A549 (cell line): ENCODE measurements around the gene RABGAP1. TPM values are rescaled to one million over a fixed set of nuclear protein-coding genes. Genes with fewer than 3 reads are reported as not detected.

Experiments used
- ATAC-seq, 2 experiments: fragments of 200-7000 bp in 1 of 2; fragments of >200 bp in 1 of 2; cut with Nextera tagmentation in 1 of 2; cut with Tn5 transposase in 1 of 2; 3 replicates each; pipeline versions ENCODE4 v1.8.0 to v1.9.1; 2018 to 2020; ENCODE audit warnings: mild to moderate bottlenecking in 1 of 2, moderate library complexity in 1 of 2
- CTCF ChIA-PET: fragments of 300-600 bp; sonication (Branson Sonifier 250); formaldehyde crosslinking; extraction: SDS; loops from one replicate; lab custom pipeline; 2021; ENCODE audit warnings: antibody characterized with exemption, inconsistent platforms; lab: Yijun Ruan, JAX
- POLR2A ChIA-PET: fragments of 350-600 bp; formaldehyde crosslinking; extraction: SDS; loops from one replicate; lab custom pipeline; 2021; ENCODE audit warnings: antibody characterized with exemption, inconsistent platforms; lab: Yijun Ruan, JAX
- DNase-seq, 2 experiments: peaks; one replicate each; pipeline versions ENCODE4 v3.0.0 to v3.0.0-alpha.2; 2011 to 2016; ENCODE audit warnings: low read depth in 1 of 2, low spot score in 1 of 2
- FAIRE-seq: peaks from 2 replicates; lab custom pipeline; 2011; peaks lifted over from hg19 to GRCh38; lab: Jason Lieb, UNC
- H3K27ac ChIP-seq, 2 experiments: fragments of >200 bp; sonication (Bioruptor Twin); formaldehyde crosslinking; 3 replicates each; pipeline ENCODE4 v1.5.1; 2016 to 2017
- H3K4me1 ChIP-seq: fragments of >200 bp; sonication (Bioruptor Twin); formaldehyde crosslinking; 3 replicates; pipeline ENCODE4 v1.6.1; 2016
- H3K4me2 ChIP-seq: fragments of >200 bp; sonication (Bioruptor Twin); formaldehyde crosslinking; 3 replicates; pipeline ENCODE4 v1.6.1; 2016
- H3K4me3 ChIP-seq: fragments of >200 bp; sonication (Bioruptor Twin); formaldehyde crosslinking; 3 replicates; pipeline ENCODE4 v1.5.1; 2016
- H3K9me3 ChIP-seq: fragments of >200 bp; sonication (Bioruptor Twin); formaldehyde crosslinking; 3 replicates; pipeline ENCODE4 v1.6.1; 2016
- EHF ChIP-seq: fragments of 250-450 bp; sonication (Bioruptor Pico); IDR thresholded peaks from 2 replicates; pipeline ENCODE4 v1.5.0; 2020; ENCODE audit warnings: mild to moderate bottlenecking
- EP300 ChIP-seq, 2 experiments: fragments of >200 bp; sonication (Bioruptor Twin); formaldehyde crosslinking; IDR thresholded peaks; 2 replicates in 1 of 2; 3 replicates in 1 of 2; pipeline ENCODE4 v1.6.1; 2016 to 2017
- FOSL2 ChIP-seq, 2 experiments: fragments of 450-650 bp in 1 of 2; fragments of >200 bp in 1 of 2; sonication (Bioruptor Twin) in 1 of 2; formaldehyde crosslinking; IDR thresholded peaks; 2 replicates each; pipeline versions ENCODE4 v1.5.0 to v1.6.1; 2016 to 2020; ENCODE audit warnings: mild to moderate bottlenecking in 1 of 2, moderate library complexity in 1 of 2
- HDAC2 ChIP-seq: fragments of 200-600 bp; sonication (generic); IDR thresholded peaks from 2 replicates; pipeline ENCODE4 v1.6.1; 2016
- HEYL ChIP-seq: fragments of 250-450 bp; sonication (Bioruptor Pico); IDR thresholded peaks from 2 replicates; pipeline ENCODE4 v1.8.0; 2021; ENCODE audit warnings: mild to moderate bottlenecking, moderate library complexity
- HOXB13 ChIP-seq: fragments of 250-450 bp; sonication (Bioruptor Pico); IDR thresholded peaks from 2 replicates; pipeline ENCODE4 v1.5.0; 2020; ENCODE audit warnings: low read depth, mild to moderate bottlenecking, moderate library complexity
- MYC ChIP-seq: IDR thresholded peaks from 2 replicates; pipeline ENCODE4 v1.6.1; 2012; ENCODE audit warnings: mild to moderate bottlenecking, inconsistent platforms, low read length, improper control_type of control experiment, borderline replicate concordance
- NPAS2 ChIP-seq: fragments of 250-450 bp; sonication (Bioruptor Pico); IDR thresholded peaks from 2 replicates; pipeline ENCODE4 v1.8.0; 2022; ENCODE audit warnings: mild to moderate bottlenecking, moderate library complexity, borderline replicate concordance
- PHF8 ChIP-seq: fragments of 200-600 bp; sonication (generic); IDR thresholded peaks from 2 replicates; pipeline ENCODE4 v1.6.1; 2016; ENCODE audit warnings: low read depth, mild to moderate bottlenecking, antibody characterized with exemption, moderate library complexity, borderline replicate concordance
- POLR2AphosphoS2 ChIP-seq: conservative IDR thresholded peaks from 2 replicates; pipeline ENCODE4 v1.6.1; 2012; ENCODE audit warnings: low read length, improper control_type of control experiment, inconsistent platforms
- RAD21 ChIP-seq, 2 experiments: fragments of >200 bp in 1 of 2; sonication (Bioruptor Twin) in 1 of 2; formaldehyde crosslinking in 1 of 2; IDR thresholded peaks in 1 of 2; conservative IDR thresholded peaks in 1 of 2; 2 replicates in 1 of 2; 3 replicates in 1 of 2; pipeline ENCODE4 v1.6.1; 2012 to 2018; ENCODE audit warnings: inconsistent platforms in 1 of 2
- TFCP2L1 ChIP-seq: fragments of 250-450 bp; sonication (Bioruptor Pico); IDR thresholded peaks from 2 replicates; pipeline ENCODE4 v1.5.0; 2021; ENCODE audit warnings: mild to moderate bottlenecking
- TP53 ChIP-seq: fragments of 250-450 bp; sonication (Bioruptor Pico); IDR thresholded peaks from 2 replicates; pipeline ENCODE4 v1.5.0; 2021; ENCODE audit warnings: mild to moderate bottlenecking, moderate library complexity
- ZFP36 ChIP-seq: fragments of 450-650 bp; IDR thresholded peaks from 2 replicates; pipeline ENCODE4 v1.6.1; 2014; ENCODE audit warnings: borderline replicate concordance; ENCODE audit not compliant: partially characterized antibody
- ZNF302 ChIP-seq: fragments of 250-450 bp; sonication (Bioruptor Pico); IDR thresholded peaks from 2 replicates; pipeline ENCODE4 v1.9.0; 2021; ENCODE audit warnings: inconsistent platforms, mild to moderate bottlenecking, moderate library complexity
- WGBS: methylation state at CpG from one replicate; pipeline ENCODE4 v1.1.6; 2017; ENCODE audit errors: missing lambda C conversion rate; 5-methylcytosine and 5-hydroxymethylcytosine counted together
- polyA plus RNA-seq, 4 experiments: library from polyadenylated mRNA; depleted of rRNA in 3 of 4; stranded (reverse); fragments of >200 nt; fragmentation: RNase III in 1 of 4; extraction: RNeasy Plus Mini Kit Qiagen cat#74134 plus additional on column Dnase treatment in 1 of 4; gene quantifications; 2 replicates in 3 of 4; 3 replicates in 1 of 4; pipeline ENCODE4 v1.2.3, GENCODE V29; 2011 to 2017
- TF ChIP-seq, protein P1 (sequence below): fragments of 200-600 bp; sonication (generic); IDR thresholded peaks from 2 replicates; pipeline ENCODE4 v1.6.1; 2016; ENCODE audit warnings: antibody characterized with exemption, mild to moderate bottlenecking, moderate library complexity
- TF ChIP-seq, protein P2 (sequence below): fragments of 250-450 bp; sonication (Bioruptor Pico); IDR thresholded peaks from 2 replicates; pipeline ENCODE4 v1.5.0; 2021; ENCODE audit warnings: mild to moderate bottlenecking, moderate library complexity, borderline replicate concordance
- TF ChIP-seq, protein P3 (sequence below): IDR thresholded peaks from 2 replicates; pipeline ENCODE4 v1.6.1; 2012
- TF ChIP-seq, protein P4 (sequence below): fragments of 250-450 bp; sonication (Bioruptor Pico); IDR thresholded peaks from 2 replicates; pipeline ENCODE4 v1.5.0; 2020; ENCODE audit warnings: low read depth, mild to moderate bottlenecking, moderate library complexity

Gene RABGAP1
- polyA plus RNA-seq, 2 of the 4 experiments (the other 2 are of a cell fraction) = 17.5 to 39.9 TPM

DNA sequence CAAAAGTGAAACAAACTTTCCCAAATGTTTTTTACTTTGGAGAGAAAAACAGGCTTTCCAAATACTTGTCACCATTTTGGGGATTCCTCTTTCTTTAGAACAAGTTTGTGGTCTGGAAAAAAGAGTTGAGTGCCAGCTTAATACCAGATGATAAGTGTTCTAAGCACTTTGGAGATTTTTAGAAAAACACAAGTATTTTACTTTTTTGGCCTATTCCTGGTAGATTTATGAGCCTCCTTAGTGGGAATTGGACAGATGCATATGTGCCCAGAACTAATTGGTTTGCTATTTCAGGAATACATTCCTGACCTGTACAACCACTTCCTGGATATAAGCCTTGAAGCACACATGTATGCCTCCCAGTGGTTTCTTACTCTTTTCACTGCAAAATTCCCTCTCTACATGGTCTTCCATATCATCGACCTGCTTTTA is 133.2 kb downstream of the RABGAP1 start:
- no peak overlapping the region for H3K4me3 ChIP-seq
- ATAC-seq (no peak), DNase-seq (no peak), FAIRE-seq (no peak)
- ChIA-PET CTCF (interaction anchor here (0.8 to 6.8 kb wide), 4 partner anchors 7 to 276 kb away, joined by 3 to 47 read pairs (median 4); no protein-coding TSS in a partner anchor), POLR2A (no interaction called here)
- TF ChIP-seq, protein P1, sequence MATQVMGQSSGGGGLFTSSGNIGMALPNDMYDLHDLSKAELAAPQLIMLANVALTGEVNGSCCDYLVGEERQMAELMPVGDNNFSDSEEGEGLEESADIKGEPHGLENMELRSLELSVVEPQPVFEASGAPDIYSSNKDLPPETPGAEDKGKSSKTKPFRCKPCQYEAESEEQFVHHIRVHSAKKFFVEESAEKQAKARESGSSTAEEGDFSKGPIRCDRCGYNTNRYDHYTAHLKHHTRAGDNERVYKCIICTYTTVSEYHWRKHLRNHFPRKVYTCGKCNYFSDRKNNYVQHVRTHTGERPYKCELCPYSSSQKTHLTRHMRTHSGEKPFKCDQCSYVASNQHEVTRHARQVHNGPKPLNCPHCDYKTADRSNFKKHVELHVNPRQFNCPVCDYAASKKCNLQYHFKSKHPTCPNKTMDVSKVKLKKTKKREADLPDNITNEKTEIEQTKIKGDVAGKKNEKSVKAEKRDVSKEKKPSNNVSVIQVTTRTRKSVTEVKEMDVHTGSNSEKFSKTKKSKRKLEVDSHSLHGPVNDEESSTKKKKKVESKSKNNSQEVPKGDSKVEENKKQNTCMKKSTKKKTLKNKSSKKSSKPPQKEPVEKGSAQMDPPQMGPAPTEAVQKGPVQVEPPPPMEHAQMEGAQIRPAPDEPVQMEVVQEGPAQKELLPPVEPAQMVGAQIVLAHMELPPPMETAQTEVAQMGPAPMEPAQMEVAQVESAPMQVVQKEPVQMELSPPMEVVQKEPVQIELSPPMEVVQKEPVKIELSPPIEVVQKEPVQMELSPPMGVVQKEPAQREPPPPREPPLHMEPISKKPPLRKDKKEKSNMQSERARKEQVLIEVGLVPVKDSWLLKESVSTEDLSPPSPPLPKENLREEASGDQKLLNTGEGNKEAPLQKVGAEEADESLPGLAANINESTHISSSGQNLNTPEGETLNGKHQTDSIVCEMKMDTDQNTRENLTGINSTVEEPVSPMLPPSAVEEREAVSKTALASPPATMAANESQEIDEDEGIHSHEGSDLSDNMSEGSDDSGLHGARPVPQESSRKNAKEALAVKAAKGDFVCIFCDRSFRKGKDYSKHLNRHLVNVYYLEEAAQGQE = no peak
- TF ChIP-seq, protein P2, sequence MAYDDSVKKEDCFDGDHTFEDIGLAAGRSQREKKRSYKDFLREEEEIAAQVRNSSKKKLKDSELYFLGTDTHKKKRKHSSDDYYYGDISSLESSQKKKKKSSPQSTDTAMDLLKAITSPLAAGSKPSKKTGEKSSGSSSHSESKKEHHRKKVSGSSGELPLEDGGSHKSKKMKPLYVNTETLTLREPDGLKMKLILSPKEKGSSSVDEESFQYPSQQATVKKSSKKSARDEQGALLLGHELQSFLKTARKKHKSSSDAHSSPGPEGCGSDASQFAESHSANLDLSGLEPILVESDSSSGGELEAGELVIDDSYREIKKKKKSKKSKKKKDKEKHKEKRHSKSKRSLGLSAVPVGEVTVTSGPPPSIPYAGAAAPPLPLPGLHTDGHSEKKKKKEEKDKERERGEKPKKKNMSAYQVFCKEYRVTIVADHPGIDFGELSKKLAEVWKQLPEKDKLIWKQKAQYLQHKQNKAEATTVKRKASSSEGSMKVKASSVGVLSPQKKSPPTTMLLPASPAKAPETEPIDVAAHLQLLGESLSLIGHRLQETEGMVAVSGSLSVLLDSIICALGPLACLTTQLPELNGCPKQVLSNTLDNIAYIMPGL (CRISPR knock-in tag) = no peak
- TF ChIP-seq TFCP2L1 (CRISPR knock-in tag) (no peak), HDAC2 (no peak), FOSL2 (IDR thresholded peaks at IDR 0.05) (no peak), FOSL2 (CRISPR knock-in tag; IDR thresholded peaks at IDR 0.05) (no peak), PHF8 (no peak), MYC (no peak), TP53 (CRISPR knock-in tag) (no peak)
- TF ChIP-seq, protein P3, sequence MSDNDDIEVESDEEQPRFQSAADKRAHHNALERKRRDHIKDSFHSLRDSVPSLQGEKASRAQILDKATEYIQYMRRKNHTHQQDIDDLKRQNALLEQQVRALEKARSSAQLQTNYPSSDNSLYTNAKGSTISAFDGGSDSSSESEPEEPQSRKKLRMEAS = no peak
- H3K4me1 ChIP-seq = no peaks in the 10 kb centered on the region
- H3K27ac ChIP-seq = no peak overlapping the region
- no peak overlapping the region for H3K4me2 ChIP-seq
- no peaks in the 10 kb centered on the region for H3K9me3 ChIP-seq
- WGBS = 97% methylated on average over 1 of the region's 1 CpG

DNA sequence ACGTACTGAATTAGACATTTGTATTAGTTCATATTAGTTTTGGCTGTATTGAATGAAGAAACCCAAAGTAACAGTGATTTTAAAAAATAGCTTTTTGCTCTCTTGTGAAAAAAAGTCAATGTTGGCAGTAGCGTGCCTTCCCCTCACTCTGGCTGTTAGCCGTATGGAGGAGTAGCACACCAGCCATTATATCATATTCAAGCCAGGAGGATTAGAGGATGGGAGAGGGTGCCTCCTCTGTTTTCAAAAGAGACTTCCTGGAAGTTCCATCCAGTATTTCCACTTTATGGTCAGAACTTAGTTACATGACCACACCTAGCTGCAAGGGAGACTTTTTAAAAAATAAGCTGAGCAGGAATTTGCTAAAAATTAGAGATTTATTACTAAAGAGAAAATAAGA is 133.8 kb downstream of the RABGAP1 start:
- Histone ChIP-seq H3K4me3 (no peak overlapping the region), H3K4me2 (no peak overlapping the region), H3K4me1 (no peaks in the 10 kb centered on the region), H3K9me3 (no peaks in the 10 kb centered on the region), H3K27ac (no peak overlapping the region)
- POLR2A ChIA-PET = no interaction called here
- TF ChIP-seq, protein P4, sequence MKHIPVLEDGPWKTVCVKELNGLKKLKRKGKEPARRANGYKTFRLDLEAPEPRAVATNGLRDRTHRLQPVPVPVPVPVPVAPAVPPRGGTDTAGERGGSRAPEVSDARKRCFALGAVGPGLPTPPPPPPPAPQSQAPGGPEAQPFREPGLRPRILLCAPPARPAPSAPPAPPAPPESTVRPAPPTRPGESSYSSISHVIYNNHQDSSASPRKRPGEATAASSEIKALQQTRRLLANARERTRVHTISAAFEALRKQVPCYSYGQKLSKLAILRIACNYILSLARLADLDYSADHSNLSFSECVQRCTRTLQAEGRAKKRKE (CRISPR knock-in tag) = no peak
- TF ChIP-seq ZFP36 (no peak), RAD21 (conservative IDR thresholded peaks at IDR 0.05 in 1 of 2, IDR thresholded peaks at IDR 0.05 in 1 of 2) (no peak), NPAS2 (CRISPR knock-in tag) (no peak), EHF (CRISPR knock-in tag) (no peak), POLR2AphosphoS2 (no peak), HEYL (CRISPR knock-in tag) (no peak), HDAC2 (no peak), MYC (no peak), HOXB13 (no peak), EP300 (IDR thresholded peaks at IDR 0.05) (no peak), ZNF302 (CRISPR knock-in tag) (no peak)
- TF ChIP-seq, protein P2 (CRISPR knock-in tag) = no peak
- ATAC-seq (no peak), DNase-seq (no peak), FAIRE-seq (no peak)
- CTCF ChIA-PET = interaction anchor here (6.8 kb wide), 1 partner anchor 275 kb away, joined by 47 read pairs; no protein-coding TSS in a partner anchor
- 94% methylated on average over 3 of the region's 3 CpGs for WGBS
